Measurements from ENCODE around the gene SIGLECL1.

GRCh38 chr19:51294211-51294976, 43.5 kb downstream of the SIGLECL1 start:
- TF ChIP-seq EZH2 (IDR thresholded peaks at IDR 0.05; ENCODE audit: insufficient read depth, poor library complexity, severe bottlenecking) (no peak), EZH2phosphoT487 (IDR thresholded peaks at IDR 0.05; ENCODE audit: insufficient read depth, low read depth) (no peak)

Measured in GM23248 (cell line).